ENCODE measurements around the gene TCF20.

GRCh38 chr22:42269432-42270175, 849 bp downstream of the TCF20 start:
- TF ChIP-seq CTCF (IDR thresholded peaks at IDR 0.05) (peak in 1 of 3 experiments; percentile 3), POLR2A (IDR thresholded peaks at IDR 0.05; ENCODE audit: low read depth) (no peak), POLR2AphosphoS5 (IDR thresholded peaks at IDR 0.05) (no peak)

Data from esophagus muscularis mucosa (tissue), 3 donors.